ENCODE measurements around the gene NAALADL2.

- no peak for TF ChIP-seq CEBPB (IDR thresholded peaks at IDR 0.05; ENCODE audit: low read depth, low read length)
- TF ChIP-seq RAD21 (IDR thresholded peaks at IDR 0.05; ENCODE audit: low read length), result no peak
- TF ChIP-seq POLR2A (IDR thresholded peaks at IDR 0.05; ENCODE audit: low read depth, low read length), result no peak
- TF ChIP-seq, protein P1, sequence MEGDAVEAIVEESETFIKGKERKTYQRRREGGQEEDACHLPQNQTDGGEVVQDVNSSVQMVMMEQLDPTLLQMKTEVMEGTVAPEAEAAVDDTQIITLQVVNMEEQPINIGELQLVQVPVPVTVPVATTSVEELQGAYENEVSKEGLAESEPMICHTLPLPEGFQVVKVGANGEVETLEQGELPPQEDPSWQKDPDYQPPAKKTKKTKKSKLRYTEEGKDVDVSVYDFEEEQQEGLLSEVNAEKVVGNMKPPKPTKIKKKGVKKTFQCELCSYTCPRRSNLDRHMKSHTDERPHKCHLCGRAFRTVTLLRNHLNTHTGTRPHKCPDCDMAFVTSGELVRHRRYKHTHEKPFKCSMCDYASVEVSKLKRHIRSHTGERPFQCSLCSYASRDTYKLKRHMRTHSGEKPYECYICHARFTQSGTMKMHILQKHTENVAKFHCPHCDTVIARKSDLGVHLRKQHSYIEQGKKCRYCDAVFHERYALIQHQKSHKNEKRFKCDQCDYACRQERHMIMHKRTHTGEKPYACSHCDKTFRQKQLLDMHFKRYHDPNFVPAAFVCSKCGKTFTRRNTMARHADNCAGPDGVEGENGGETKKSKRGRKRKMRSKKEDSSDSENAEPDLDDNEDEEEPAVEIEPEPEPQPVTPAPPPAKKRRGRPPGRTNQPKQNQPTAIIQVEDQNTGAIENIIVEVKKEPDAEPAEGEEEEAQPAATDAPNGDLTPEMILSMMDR (conservative IDR thresholded peaks at IDR 0.05; ENCODE audit: low read depth, low read length), result no peak
- no peak for TF ChIP-seq MAFK (IDR thresholded peaks at IDR 0.05; ENCODE audit: low read depth, low read length)
- TF ChIP-seq RFX5 (IDR thresholded peaks at IDR 0.05; ENCODE audit: low read depth, low read length), result no peak
- TF ChIP-seq, protein P2, sequence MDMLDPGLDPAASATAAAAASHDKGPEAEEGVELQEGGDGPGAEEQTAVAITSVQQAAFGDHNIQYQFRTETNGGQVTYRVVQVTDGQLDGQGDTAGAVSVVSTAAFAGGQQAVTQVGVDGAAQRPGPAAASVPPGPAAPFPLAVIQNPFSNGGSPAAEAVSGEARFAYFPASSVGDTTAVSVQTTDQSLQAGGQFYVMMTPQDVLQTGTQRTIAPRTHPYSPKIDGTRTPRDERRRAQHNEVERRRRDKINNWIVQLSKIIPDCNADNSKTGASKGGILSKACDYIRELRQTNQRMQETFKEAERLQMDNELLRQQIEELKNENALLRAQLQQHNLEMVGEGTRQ (IDR thresholded peaks at IDR 0.05; ENCODE audit: low read depth, low read length), result no peak
- no peak for TF ChIP-seq MAZ (IDR thresholded peaks at IDR 0.05; ENCODE audit: borderline replicate concordance, low read depth, low read length)
- TF ChIP-seq FOS (IDR thresholded peaks at IDR 0.05; ENCODE audit: low read depth, low read length), result no peak
- TF ChIP-seq CHD1 (IDR thresholded peaks at IDR 0.05; ENCODE audit: low read depth, low read length), result no peak
- no peak for TF ChIP-seq BHLHE40 (IDR thresholded peaks at IDR 0.05; ENCODE audit: low read depth, low read length)
Observed at GRCh38 chr3:175065497-175065896, 206.4 kb downstream of the NAALADL2 start.

All from IMR-90 (cell line).